ENCODE measurements around the gene INCENP. TPM values are rescaled to one million over a fixed set of nuclear protein-coding genes. Genes with fewer than 3 reads are reported as not detected.
A peak's percentile ranks its signal among the peaks of the same experiment; 100 is the strongest.

The INCENP gene
- total RNA-seq, 1 donor from 2014 or later, result 9.8 TPM

- peaks cover 24% of the 10 kb centered on the region for H3K27me3 ChIP-seq (ENCODE audit: low read depth)
- H3K4me3 ChIP-seq, result no peak overlapping the region
- H3K4me1 ChIP-seq, result no peaks in the 10 kb centered on the region
- no peak for DNase-seq
- intact Hi-C loops (cut with micrococcal nuclease), result loop anchor here (10.0 kb wide), 1 partner anchor 125 kb away; no protein-coding TSS in a partner anchor
- TF ChIP-seq CTCF (IDR thresholded peaks at IDR 0.05; ENCODE audit: borderline replicate concordance), result no peak
- H3K9me3 ChIP-seq (replicated peaks), result peaks cover 16% of the 10 kb centered on the region
- no peak overlapping the region for H3K27ac ChIP-seq (replicated peaks)
- H3K36me3 ChIP-seq, result no peaks in the 10 kb centered on the region
Measured at GRCh38 chr11:62179995-62180394, 56.2 kb downstream of the INCENP start.

GRCh38 chr11:62181097-62181496, 57.3 kb downstream of the INCENP start:
- no peak overlapping the region for H3K27ac ChIP-seq (replicated peaks)
- peaks cover 16% of the 10 kb centered on the region for H3K9me3 ChIP-seq (replicated peaks)
- no peaks in the 10 kb centered on the region for H3K36me3 ChIP-seq
- H3K27me3 ChIP-seq (ENCODE audit: low read depth), result peaks cover 19% of the 10 kb centered on the region
- intact Hi-C loops (cut with micrococcal nuclease), result no loop called here
- DNase-seq, result no peak
- TF ChIP-seq CTCF (IDR thresholded peaks at IDR 0.05; ENCODE audit: borderline replicate concordance), result no peak
- no peak overlapping the region for H3K4me3 ChIP-seq
- peaks cover 2% of the 10 kb centered on the region for H3K4me1 ChIP-seq

GRCh38 chr11:62182147-62182891, 58.5 kb downstream of the INCENP start:
- Histone ChIP-seq H3K4me3 (no peak overlapping the region), H3K27me3 (ENCODE audit: low read depth) (peaks cover 24% of the 10 kb centered on the region), H3K36me3 (no peaks in the 10 kb centered on the region), H3K4me1 (peaks cover 9% of the 10 kb centered on the region), H3K9me3 (replicated peaks) (peaks cover 16% of the 10 kb centered on the region), H3K27ac (replicated peaks) (no peak overlapping the region)
- DNase-seq, result no peak
- TF ChIP-seq CTCF (IDR thresholded peaks at IDR 0.05; ENCODE audit: borderline replicate concordance), result no peak
- intact Hi-C loops (cut with micrococcal nuclease), result no loop called here

- Histone ChIP-seq H3K36me3 (no peaks in the 10 kb centered on the region), H3K27ac (replicated peaks) (peak overlapping the region; percentile 36), H3K4me1 (peaks cover 9% of the 10 kb centered on the region), H3K4me3 (no peak overlapping the region), H3K27me3 (ENCODE audit: low read depth) (peaks cover 51% of the 10 kb centered on the region), H3K9me3 (replicated peaks) (peaks cover 7% of the 10 kb centered on the region)
- no peak for TF ChIP-seq CTCF (IDR thresholded peaks at IDR 0.05; ENCODE audit: borderline replicate concordance)
- DNase-seq, result peak; percentile 29
- intact Hi-C loops (cut with micrococcal nuclease), result no loop called here
Measured at GRCh38 chr11:62186195-62186594, 62.4 kb downstream of the INCENP start.

- DNase-seq, result no peak
- H3K4me3 ChIP-seq, result no peak within 1 kb of the TSS
- no peaks in the 10 kb centered on the region for H3K9me3 ChIP-seq (replicated peaks)
- no peak for TF ChIP-seq CTCF (IDR thresholded peaks at IDR 0.05; ENCODE audit: borderline replicate concordance)
- H3K27me3 ChIP-seq (ENCODE audit: low read depth), result peaks cover 73% of the 10 kb centered on the region
- peaks cover 9% of the 10 kb centered on the region for H3K4me1 ChIP-seq
- no peak within 1 kb of the TSS for H3K27ac ChIP-seq (replicated peaks)
- intact Hi-C loops (cut with micrococcal nuclease), result no loop called here
- H3K36me3 ChIP-seq, result no peaks in the 10 kb centered on the region
Measured at GRCh38 chr11:62190011-62190410, 66.2 kb downstream of the INCENP start, which contains the start of gene SCGB1D1. SCGB1D1 (plus strand) TSS chr11:62190216; CDS start chr11:62190285, 69 bp downstream.

Measured in left ventricle myocardium inferior (tissue), 1 donor.